ENCODE measurements around the gene MTHFD1L.

The MTHFD1L gene

GRCh38 chr6:151147118-151147832 lies 281.8 kb downstream of the MTHFD1L start:
- Histone ChIP-seq H3K9me2 (replicated peaks; ENCODE audit: control insufficient read depth, low read length) (no peaks in the 10 kb centered on the region), H3K27me3 (ENCODE audit: control insufficient read depth, low read length) (no peaks in the 10 kb centered on the region), H3F3A (ENCODE audit: control insufficient read depth, insufficient read depth) (no peaks in the 10 kb centered on the region), H3K4me3 (ENCODE audit: low read length) (no peak overlapping the region), H3K79me2 (ENCODE audit: control insufficient read depth, low read length) (no peaks in the 10 kb centered on the region), H3K27ac (ENCODE audit: low read depth, low read length) (no peak overlapping the region), H4K20me1 (ENCODE audit: control insufficient read depth, insufficient read depth, low read depth, low read length) (no peaks in the 10 kb centered on the region), H3K9me3 (ENCODE audit: control insufficient read depth, insufficient read depth, low read length) (no peaks in the 10 kb centered on the region), H3K4me1 (ENCODE audit: control insufficient read depth, low read length) (no peaks in the 10 kb centered on the region), H3K4me2 (ENCODE audit: low read length) (no peak overlapping the region), H3K36me3 (ENCODE audit: control insufficient read depth, low read length) (no peaks in the 10 kb centered on the region)
- TF ChIP-seq EZH2phosphoT487 (IDR thresholded peaks at IDR 0.05; ENCODE audit: borderline replicate concordance, low read length), result no peak
- TF ChIP-seq CTCF (IDR thresholded peaks at IDR 0.05; ENCODE audit: low read depth, low read length, poor library complexity, severe bottlenecking), result no peak

GRCh38 chr6:151148111-151148510 lies 282.6 kb downstream of the MTHFD1L start:
- TF ChIP-seq EZH2phosphoT487 (IDR thresholded peaks at IDR 0.05; ENCODE audit: borderline replicate concordance, low read length) (no peak), CTCF (IDR thresholded peaks at IDR 0.05; ENCODE audit: low read depth, low read length, poor library complexity, severe bottlenecking) (no peak)

GRCh38 chr6:151149793-151150192 lies 284.3 kb downstream of the MTHFD1L start:
- no peaks in the 10 kb centered on the region for H3K79me2 ChIP-seq (ENCODE audit: control insufficient read depth, low read length)
- no peaks in the 10 kb centered on the region for H3K27me3 ChIP-seq (ENCODE audit: control insufficient read depth, low read length)
- TF ChIP-seq CTCF (IDR thresholded peaks at IDR 0.05; ENCODE audit: low read depth, low read length, poor library complexity, severe bottlenecking), result no peak
- TF ChIP-seq EZH2phosphoT487 (IDR thresholded peaks at IDR 0.05; ENCODE audit: borderline replicate concordance, low read length), result no peak

More at GRCh38 chr6:151148111-151148510, 282.6 kb downstream of the MTHFD1L start:
- no peak overlapping the region for H3K27ac ChIP-seq (ENCODE audit: low read depth, low read length)
- no peaks in the 10 kb centered on the region for H3F3A ChIP-seq (ENCODE audit: control insufficient read depth, insufficient read depth)
- no peaks in the 10 kb centered on the region for H3K27me3 ChIP-seq (ENCODE audit: control insufficient read depth, low read length)
- no peak overlapping the region for H3K4me2 ChIP-seq (ENCODE audit: low read length)
- no peak overlapping the region for H3K4me3 ChIP-seq (ENCODE audit: low read length)
- H3K9me3 ChIP-seq (ENCODE audit: control insufficient read depth, insufficient read depth, low read length), result no peaks in the 10 kb centered on the region
- H3K79me2 ChIP-seq (ENCODE audit: control insufficient read depth, low read length), result no peaks in the 10 kb centered on the region
- H3K4me1 ChIP-seq (ENCODE audit: control insufficient read depth, low read length), result no peaks in the 10 kb centered on the region
- no peaks in the 10 kb centered on the region for H4K20me1 ChIP-seq (ENCODE audit: control insufficient read depth, insufficient read depth, low read depth, low read length)
- no peaks in the 10 kb centered on the region for H3K36me3 ChIP-seq (ENCODE audit: control insufficient read depth, low read length)
- no peaks in the 10 kb centered on the region for H3K9me2 ChIP-seq (replicated peaks; ENCODE audit: control insufficient read depth, low read length)

More at GRCh38 chr6:151149793-151150192, 284.3 kb downstream of the MTHFD1L start:
- Histone ChIP-seq H3F3A (ENCODE audit: control insufficient read depth, insufficient read depth) (no peaks in the 10 kb centered on the region), H3K4me2 (ENCODE audit: low read length) (no peak overlapping the region), H3K4me3 (ENCODE audit: low read length) (no peak overlapping the region), H3K9me3 (ENCODE audit: control insufficient read depth, insufficient read depth, low read length) (no peaks in the 10 kb centered on the region), H3K9me2 (replicated peaks; ENCODE audit: control insufficient read depth, low read length) (no peaks in the 10 kb centered on the region), H3K4me1 (ENCODE audit: control insufficient read depth, low read length) (no peaks in the 10 kb centered on the region), H4K20me1 (ENCODE audit: control insufficient read depth, insufficient read depth, low read depth, low read length) (no peaks in the 10 kb centered on the region), H3K27ac (ENCODE audit: low read depth, low read length) (no peak overlapping the region), H3K36me3 (ENCODE audit: control insufficient read depth, low read length) (no peaks in the 10 kb centered on the region)

All from DOHH2 (cell line).